Nucleus accumbens (tissue), 56 donors: ENCODE data around the gene VAT1L.

ENCODE experiments used
- DNase-seq, 56 donors: peaks; one replicate each; lab custom pipeline; 2025; lab: John Stamatoyannopoulos, UW

VAT1L gene

GRCh38 chr16:77898671-77899211 is 110.4 kb downstream of the VAT1L start:
- DNase-seq = peak in 8 of 56 donors; percentile 0 to 28 (median 6)

- no peak for DNase-seq
These were observed 111.1 kb downstream of the VAT1L start for GRCh38 chr16:77899416-77899815.

- no peak for DNase-seq
These were observed 117.1 kb downstream of the VAT1L start for GRCh38 chr16:77905374-77905920.

GRCh38 chr16:77910021-77910420 is 121.7 kb downstream of the VAT1L start:
- no peak for DNase-seq

GRCh38 chr16:77912617-77913016 is 124.3 kb downstream of the VAT1L start:
- DNase-seq = no peak

GRCh38 chr16:77913738-77914253 is 125.4 kb downstream of the VAT1L start:
- DNase-seq = no peak

- no peak for DNase-seq
These were observed 127.7 kb downstream of the VAT1L start for GRCh38 chr16:77916111-77916510.

- DNase-seq = no peak
These were observed 129.6 kb downstream of the VAT1L start for GRCh38 chr16:77917971-77918370.

GRCh38 chr16:77918809-77919707 is 130.7 kb downstream of the VAT1L start:
- DNase-seq = peak in 16 of 56 donors; percentile 3 to 45 (median 22)

- DNase-seq = no peak
These were observed 131.5 kb downstream of the VAT1L start for GRCh38 chr16:77919761-77920415.

- DNase-seq = no peak
These were observed 132.6 kb downstream of the VAT1L start for GRCh38 chr16:77920984-77921383.

GRCh38 chr16:77922228-77922754 is 133.9 kb downstream of the VAT1L start:
- no peak for DNase-seq

- no peak for DNase-seq
These were observed 137.2 kb downstream of the VAT1L start for GRCh38 chr16:77925531-77925930.

- DNase-seq = no peak
These were observed 139.7 kb downstream of the VAT1L start for GRCh38 chr16:77928096-77928495.

GRCh38 chr16:77929004-77929403 is 140.6 kb downstream of the VAT1L start:
- DNase-seq = no peak

- DNase-seq = no peak
These were observed 142.7 kb downstream of the VAT1L start for GRCh38 chr16:77931058-77931457.

- no peak for DNase-seq
These were observed 149.2 kb downstream of the VAT1L start for GRCh38 chr16:77937473-77938149.

- no peak for DNase-seq
These were observed 150.5 kb downstream of the VAT1L start for GRCh38 chr16:77938913-77939312.

GRCh38 chr16:77939968-77940367 is 151.6 kb downstream of the VAT1L start:
- DNase-seq = no peak

- DNase-seq = peak in 3 of 56 donors; percentile 6 to 17 (median 16)
These were observed 155.4 kb downstream of the VAT1L start for GRCh38 chr16:77943801-77944200.
